GM19452 (cell line): Measurements from ENCODE around the gene ITSN1.
"Not testable (repeated sequence)": the region's sequence is repeated elsewhere in the genome, so short reads cannot be mapped to it uniquely, and the experiment has no call there.

ENCODE experiments used
- ATAC-seq: cut with Tn5 transposase; IDR thresholded peaks from one replicate; pipeline ENCODE4 v1.9.1; 2021; ENCODE audit not compliant: unreplicated experiment

The ITSN1 gene

DNA sequence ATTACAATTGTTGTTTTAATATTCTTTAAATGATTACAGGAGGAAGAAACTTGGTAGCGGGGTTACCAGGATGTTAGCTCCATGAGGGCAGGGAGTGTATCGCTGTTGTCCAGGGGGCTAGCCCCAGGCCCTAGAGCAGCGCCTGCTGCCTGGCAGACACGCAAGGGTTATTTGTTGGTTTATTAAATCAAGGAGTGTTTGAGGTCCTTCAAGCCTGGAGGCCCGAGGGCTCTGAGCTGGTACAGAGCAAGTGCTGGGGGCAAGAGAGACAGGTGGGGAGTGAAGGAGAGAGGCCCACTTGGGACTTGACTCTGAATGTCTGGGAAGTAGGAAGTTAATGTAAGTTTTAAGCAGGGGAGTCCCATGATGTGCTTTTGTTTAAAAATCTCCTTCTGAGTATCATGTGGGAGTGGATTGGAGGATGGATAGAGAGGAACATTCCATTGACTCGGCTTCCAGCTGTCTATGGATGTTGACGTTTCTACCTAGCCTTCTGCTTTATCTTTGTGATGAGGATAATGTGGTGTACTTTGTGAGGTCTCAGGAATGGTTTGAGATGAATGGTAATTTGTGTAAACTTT, 8.7 kb downstream of the ITSN1 start:
- no peak for ATAC-seq

DNA sequence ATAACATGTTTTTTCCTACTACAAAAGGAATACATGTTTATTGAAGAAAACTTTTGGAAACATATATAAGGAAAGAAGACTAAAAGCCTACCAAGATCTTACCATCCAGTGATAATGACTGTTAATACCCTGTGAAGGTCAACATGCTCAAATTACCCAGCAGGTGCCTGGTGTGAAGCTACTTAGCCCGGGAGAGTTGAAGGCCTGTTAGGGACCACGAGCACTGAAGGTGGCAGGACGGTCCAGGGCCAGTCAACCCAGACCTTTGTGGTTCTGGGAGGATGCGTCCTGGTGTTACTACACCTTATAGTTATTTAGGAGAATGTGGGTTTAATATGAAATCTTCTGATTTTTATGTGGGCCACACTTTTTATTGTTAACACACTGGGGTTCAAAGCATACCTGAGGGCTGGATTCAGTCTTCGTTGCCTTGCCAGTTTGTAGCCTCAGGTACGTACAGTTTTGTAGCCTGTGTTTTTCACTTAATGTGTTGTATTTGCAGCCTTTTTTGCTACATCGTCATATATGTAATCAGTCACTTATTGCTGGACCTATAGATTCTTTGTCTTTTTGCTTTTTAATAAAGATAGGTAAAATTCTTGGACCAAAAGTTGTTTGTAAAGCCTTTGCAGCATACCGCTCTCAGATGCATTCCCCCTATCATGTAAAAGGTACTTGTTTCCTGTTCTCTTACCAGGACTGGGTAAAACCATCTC, 9.8 kb downstream of the ITSN1 start:
- no peak for ATAC-seq

DNA sequence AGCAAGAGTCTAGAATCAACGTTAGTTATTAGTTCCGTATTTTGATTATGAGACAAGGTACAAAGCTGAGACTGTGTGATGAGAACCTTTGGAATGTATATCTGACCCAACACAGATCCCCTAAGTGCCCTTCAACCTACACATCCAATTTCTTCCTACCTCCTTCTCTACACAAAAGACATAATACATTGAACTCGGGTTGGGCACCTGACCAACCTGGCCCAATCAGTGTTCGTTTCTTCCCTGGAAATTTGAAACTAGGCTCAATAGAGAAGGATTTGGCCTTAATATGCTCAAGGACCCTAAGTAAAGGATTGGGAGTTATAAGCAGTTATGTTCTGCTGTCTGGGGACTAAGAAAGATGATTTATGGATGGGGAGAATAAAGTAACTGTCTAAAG, 12.1 kb downstream of the ITSN1 start:
- no peak for ATAC-seq

- no peak for ATAC-seq
These were observed 13.4 kb downstream of the ITSN1 start for GRCh38 chr21:33655588-33656221.

DNA sequence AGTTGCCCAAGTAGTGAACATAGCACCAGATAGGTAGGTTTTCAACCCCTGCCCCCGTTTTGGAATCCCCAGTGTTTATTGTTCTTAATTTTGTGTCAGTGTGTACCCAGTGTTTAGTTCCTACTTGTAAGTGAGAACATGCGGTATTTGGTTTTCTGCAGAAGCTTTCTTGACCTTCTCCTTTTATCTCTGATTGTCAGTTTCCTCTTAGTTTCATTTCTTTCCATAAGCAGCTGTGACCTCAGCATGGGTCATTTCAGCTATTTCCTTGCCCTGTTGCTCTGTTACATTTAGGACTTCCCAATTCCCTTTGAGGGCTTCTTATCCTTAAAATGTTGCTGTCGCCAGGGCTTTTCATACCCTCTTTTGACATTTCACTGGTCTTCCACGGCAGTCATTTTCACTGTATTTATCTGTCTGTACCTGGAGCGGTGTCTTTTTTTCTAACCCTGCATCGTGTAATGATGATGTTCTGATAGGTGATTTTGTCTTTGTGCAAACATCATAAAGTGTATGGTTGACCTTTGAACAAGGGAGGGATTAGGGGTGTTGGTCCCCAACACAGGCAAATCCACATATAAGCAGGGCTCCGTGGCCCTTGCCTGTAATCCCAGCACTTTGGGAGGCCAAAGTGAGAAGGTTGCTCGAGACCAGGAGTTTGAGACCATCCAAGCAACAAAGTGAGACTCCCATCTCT, 15.0 kb downstream of the ITSN1 start:
- no peak for ATAC-seq

- no peak for ATAC-seq
These were observed 16.7 kb downstream of the ITSN1 start for GRCh38 chr21:33658919-33659567.

DNA sequence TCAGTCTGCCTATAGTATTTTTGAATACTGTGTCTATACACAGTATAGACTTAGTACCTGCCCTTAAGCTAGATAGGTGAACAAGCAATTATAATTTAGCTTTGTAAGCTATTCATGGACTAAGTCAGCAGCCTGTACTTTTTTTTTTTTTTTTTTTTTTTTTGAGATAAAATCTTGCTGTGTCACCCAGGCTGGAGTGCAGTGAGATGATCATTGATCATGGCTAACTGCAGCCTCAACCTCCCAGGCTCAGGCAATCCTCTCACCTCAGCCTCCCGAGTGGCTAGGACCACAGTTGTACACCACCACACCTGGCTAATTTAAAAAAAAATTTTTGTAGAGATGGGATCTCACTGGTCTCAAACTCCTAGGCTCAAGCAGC, 17.3 kb downstream of the ITSN1 start:
- ATAC-seq: no peak

GRCh38 chr21:33660406-33660805, 18.1 kb downstream of the ITSN1 start:
- ATAC-seq: no peak

- no peak for ATAC-seq
These were observed 18.8 kb downstream of the ITSN1 start for GRCh38 chr21:33661146-33661545.

DNA sequence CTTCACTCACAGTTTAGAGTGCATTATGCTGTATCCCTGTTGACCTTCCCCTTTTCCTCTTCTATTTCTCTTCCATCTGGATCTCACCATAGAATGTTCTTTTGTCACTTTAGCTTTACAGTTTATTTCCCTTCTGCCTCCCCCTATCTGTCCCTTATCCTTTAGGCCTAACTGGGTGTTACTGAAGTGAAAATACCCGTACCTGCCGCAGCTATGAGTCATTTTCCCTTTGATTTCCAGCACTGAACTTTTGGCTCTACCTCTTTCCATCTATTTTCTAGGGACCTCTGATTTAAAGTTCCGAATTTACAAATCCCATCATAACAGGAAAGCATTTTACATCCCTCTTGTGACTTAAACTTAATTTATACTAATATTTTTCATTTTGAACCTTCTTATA, 19.7 kb downstream of the ITSN1 start:
- no peak for ATAC-seq

DNA sequence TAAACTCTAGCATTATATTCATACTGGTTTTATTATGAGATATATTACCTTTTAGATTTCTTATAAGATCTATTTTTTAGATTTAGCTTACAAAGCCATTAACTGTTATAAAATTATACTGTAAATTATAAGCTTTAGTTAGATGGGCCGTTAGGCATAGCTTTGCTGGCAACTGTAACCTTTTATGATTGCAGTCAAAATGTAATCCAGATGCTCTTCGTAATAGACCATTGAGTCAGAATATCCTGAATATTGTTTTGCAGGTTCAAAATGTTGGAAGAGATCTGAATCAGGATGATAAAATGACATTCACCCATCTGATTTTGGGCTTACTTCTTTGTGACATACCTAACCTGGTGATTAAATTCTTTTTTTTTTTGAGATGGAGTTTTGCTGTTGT, 20.9 kb downstream of the ITSN1 start:
- no peak for ATAC-seq

GRCh38 chr21:33664135-33664534, 21.8 kb downstream of the ITSN1 start:
- no peak for ATAC-seq

- ATAC-seq: no peak
These were observed 23.9 kb downstream of the ITSN1 start for GRCh38 chr21:33666153-33666552.

DNA sequence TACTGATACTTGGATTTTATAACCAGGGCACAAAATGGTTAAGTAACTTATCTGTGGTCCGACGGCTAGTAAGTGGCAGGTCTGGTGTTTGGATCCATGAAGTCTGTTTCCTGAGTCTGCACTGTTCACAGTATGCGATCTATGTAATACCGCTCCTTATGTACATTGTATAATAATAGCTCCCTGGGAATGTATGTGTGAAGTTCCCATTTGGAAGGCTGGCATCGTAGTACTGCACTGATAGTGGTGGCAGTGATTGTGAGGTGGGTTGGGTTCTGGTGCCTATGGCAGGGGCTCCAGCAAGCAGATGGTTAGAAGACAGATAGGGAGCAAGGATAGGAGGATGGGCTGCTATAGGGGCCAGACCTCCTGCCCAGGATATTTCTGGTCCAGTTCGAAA, 25.3 kb downstream of the ITSN1 start:
- ATAC-seq: no peak

- ATAC-seq: no peak
These were observed 25.9 kb downstream of the ITSN1 start for GRCh38 chr21:33668180-33668579.

DNA sequence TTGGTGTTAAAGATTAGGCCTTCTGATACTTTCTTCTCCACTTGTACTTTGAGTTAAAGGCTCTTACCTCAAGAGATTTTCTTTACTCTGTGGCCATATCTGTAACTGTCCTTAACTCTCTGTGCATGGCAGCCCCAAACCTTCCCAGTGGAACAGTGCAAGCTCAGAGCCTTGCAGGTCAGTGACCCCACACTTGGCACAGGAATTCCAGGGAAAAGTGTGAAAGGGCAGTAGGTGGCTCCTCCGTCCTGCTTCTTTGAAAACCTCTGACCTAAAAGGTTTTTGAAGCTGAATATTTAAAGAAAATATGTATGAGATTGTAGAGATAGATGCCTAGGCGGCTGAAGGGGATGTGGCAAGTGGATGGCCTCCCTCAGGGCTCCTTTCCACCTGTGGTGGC, 26.3 kb downstream of the ITSN1 start:
- no peak for ATAC-seq

DNA sequence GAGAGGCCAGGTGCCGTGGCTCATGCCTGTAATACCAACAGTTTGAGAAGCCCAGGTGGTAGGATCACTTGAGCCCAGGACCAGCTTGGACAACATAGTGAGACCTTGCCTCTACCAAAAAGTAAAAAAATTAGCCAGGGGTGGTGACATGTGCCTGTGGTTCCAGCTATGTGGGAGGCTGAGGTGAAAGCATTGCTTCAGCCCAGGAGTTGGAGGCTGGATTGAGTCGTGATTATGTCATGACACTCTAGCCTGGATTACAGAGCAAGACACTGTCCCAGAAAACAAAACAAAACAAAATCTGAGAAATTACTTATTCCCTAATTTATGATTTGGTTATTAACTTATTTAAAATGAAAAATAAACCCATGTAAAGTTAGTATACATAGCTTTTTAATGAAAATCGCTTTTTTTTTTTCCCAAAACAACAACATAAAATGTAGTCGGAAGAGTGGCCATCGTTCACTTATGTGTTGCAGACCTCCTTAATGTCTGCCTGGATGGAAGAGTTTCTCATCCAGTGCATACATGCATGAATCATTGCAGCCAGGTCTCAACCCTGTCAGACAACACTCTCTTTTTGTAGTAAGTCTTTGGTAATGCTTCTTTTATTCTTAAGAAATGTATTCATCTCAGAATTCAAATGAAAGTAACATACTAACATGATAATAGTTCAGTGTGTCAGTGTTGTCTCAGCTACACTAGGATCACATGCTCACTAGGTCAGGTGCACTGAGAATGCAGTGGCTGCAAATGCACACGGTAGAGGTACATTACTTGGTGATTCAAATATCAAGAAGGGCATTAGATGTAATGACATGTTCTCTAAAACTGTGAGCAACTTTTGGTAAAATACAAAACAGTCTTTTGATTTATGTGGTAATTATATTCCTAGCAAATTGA, 28.0 kb downstream of the ITSN1 start:
- ATAC-seq: no peak

DNA sequence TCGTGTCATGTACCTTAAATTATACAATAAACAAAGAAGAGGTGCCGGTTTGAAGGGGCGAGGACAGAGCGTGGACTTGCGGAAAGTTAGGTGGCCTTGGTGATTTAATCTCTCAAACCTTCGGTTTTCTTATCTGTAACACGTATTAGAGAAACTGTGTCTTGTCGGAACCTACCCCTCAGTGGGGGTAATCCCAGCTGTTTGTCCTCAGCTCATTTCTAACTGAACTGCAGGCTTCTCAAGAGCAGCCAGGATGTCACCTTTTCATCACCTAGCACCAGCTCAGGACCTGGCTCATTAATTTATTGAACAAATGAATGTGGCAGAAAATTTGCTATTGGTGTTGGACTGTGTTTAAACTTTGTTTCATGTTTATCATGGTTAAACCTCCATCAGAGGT, 31.2 kb downstream of the ITSN1 start:
- ATAC-seq: no peak

DNA sequence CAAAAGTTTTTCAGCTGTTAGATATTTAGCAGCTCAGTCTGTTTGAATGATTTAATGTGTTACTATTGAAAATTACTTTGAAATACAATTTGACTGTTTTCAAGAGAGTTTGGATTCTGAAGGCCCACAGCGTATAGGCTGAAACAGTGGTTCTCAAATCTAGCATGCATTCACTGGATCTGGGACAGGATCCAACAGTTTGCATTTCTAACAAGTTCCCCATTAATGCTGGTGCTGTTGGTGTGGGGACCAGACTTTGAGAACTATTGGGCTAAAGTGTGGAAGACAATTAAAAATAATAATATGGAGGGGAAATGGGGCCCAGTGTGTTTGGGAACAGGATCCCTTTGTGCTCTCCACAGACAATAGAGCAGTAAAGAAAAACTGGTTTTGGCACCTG, 31.9 kb downstream of the ITSN1 start:
- ATAC-seq: no peak

DNA sequence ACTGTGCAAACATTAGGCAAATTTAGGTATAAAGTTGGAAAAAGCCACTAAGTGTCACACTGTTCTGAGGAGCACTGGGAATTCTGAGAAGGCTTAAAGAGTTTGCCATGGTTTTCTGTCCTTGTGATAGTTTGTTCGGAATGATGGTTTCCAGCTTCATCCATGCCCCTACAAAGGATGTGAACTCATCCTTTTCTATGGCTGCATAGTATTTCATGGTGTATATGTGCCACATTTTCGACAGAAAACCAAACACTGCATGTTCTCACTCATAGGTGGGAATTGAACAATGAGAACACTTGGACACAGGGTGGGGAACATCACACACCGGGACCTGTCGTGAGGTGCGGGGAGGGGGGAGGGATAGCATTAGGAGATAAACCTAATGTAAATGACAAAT, 34.4 kb downstream of the ITSN1 start:
- not testable (repeated sequence) for ATAC-seq
